NCI-H1930 (cell line): ENCODE measurements around the gene MLXIPL.

Experiments
- DNase-seq, 2 experiments: peaks; one replicate each; lab custom pipeline; 2025; lab: John Stamatoyannopoulos, UW

MLXIPL gene

GRCh38 chr7:73549176-73549575 is 75.1 kb downstream of the MLXIPL start:
- no peak for DNase-seq

GRCh38 chr7:73547841-73548240 is 76.5 kb downstream of the MLXIPL start:
- no peak for DNase-seq

GRCh38 chr7:73544678-73545077 is 79.6 kb downstream of the MLXIPL start:
- no peak for DNase-seq
